Measurements from ENCODE around the gene AP5S1. TPM values are rescaled to one million over a fixed set of nuclear protein-coding genes. Genes with fewer than 3 reads are reported as not detected.
"Not testable (repeated sequence)": the region's sequence is repeated elsewhere in the genome, so short reads cannot be mapped to it uniquely, and the experiment has no call there.

Gene AP5S1
- total RNA-seq, 1 donor from 2014 or later = 11.1 TPM

DNA sequence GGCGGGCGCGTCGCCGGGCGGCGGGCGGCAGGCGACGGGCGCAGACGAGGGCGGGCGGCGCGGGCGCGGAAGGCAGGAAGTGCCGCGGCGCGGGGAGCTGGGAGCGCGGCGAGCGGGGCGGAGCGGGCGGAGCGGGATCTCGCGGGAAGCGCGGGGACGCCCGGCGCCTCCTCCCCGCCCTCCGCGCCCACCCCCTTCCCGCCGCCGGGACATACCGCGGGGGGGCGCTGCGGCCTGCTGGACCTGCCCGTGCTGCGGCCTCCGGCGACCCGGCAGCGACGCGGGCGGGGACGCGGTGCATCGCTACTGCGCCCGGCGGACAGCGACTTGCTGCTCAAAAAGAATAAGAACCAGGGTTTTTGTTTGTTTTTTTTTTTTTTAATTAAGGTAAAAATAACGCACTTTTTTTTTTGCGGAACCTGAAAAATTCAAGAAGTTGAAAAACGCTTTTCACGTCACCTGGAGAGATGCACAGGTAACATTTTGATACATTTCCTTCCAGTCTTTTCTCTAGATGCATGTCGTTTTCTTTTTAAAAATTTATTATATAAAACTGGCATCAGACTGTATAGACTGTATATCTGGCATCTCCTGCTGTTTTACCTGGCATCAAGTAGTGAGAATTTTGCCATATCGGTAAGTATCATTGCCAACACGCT is 33.6 kb upstream of the AP5S1 start, which contains the start of gene CENPB:
TSS of gene CENPB (minus strand) at position 76 of the 659 bp plus-strand sequence. CDS start 257 bp downstream, outside the sequence.
- H3K9me3 Mint-ChIP-seq = no peaks in the 10 kb centered on the region
- peak within 1 kb of the TSS; percentile 76 for H3K27ac Mint-ChIP-seq
- peaks cover 3% of the 10 kb centered on the region for H3K27me3 Mint-ChIP-seq
- TF ChIP-seq, protein P1, sequence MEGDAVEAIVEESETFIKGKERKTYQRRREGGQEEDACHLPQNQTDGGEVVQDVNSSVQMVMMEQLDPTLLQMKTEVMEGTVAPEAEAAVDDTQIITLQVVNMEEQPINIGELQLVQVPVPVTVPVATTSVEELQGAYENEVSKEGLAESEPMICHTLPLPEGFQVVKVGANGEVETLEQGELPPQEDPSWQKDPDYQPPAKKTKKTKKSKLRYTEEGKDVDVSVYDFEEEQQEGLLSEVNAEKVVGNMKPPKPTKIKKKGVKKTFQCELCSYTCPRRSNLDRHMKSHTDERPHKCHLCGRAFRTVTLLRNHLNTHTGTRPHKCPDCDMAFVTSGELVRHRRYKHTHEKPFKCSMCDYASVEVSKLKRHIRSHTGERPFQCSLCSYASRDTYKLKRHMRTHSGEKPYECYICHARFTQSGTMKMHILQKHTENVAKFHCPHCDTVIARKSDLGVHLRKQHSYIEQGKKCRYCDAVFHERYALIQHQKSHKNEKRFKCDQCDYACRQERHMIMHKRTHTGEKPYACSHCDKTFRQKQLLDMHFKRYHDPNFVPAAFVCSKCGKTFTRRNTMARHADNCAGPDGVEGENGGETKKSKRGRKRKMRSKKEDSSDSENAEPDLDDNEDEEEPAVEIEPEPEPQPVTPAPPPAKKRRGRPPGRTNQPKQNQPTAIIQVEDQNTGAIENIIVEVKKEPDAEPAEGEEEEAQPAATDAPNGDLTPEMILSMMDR (conservative IDR thresholded peaks at IDR 0.05) = peak; percentile 91
- H3K4me1 Mint-ChIP-seq (ENCODE audit: unreplicated experiment) = peaks cover 25% of the 10 kb centered on the region
- DNase-seq (ENCODE audit: extremely low spot score, unreplicated experiment) = peak; percentile 97
- H3K36me3 Mint-ChIP-seq = no peaks in the 10 kb centered on the region
- H3K4me3 Mint-ChIP-seq = peak within 1 kb of the TSS; percentile 91

DNA sequence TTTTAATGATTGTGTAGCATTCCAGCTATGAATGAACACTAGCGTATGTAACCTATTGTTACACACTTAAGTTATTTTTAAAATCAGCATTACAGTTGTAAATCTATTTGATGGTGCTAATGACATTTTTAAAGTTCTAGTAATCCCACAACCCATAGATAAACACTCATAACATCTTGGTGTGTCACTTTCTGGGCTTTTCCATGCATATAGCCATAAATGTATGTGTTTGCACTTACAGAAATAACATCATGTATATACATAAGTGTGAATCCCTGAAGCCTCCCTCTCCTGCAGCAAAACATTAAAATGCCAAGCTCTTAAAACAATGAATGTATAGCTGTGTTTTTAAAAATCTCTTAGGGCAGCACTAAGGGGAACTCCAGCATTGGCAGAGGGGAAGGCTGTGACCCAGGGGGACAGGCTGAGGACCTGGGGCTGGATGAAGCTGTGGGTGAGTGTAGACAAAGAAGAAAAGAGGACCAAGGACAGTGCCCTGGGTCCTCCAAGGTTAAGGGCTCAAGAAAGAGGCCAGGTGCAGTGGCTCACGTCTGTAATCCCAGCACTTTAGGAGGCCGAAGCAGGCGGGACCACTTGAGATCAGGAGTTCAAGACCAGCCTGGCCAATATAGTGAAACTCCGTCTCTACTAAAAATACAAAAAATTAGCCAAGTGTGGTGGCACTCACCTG is 32.9 kb upstream of the AP5S1 start:
- Mint-ChIP-seq H3K36me3 (no peaks in the 10 kb centered on the region), H3K4me1 (ENCODE audit: unreplicated experiment) (peaks cover 22% of the 10 kb centered on the region), H3K9me3 (no peaks in the 10 kb centered on the region), H3K27me3 (peaks cover 3% of the 10 kb centered on the region), H3K27ac (no peak overlapping the region), H3K4me3 (peak overlapping the region; percentile 82)
- DNase-seq (ENCODE audit: extremely low spot score, unreplicated experiment) = no peak
- TF ChIP-seq, protein P1 (conservative IDR thresholded peaks at IDR 0.05) = no peak

GRCh38 chr20:3788685-3789155 is 31.6 kb upstream of the AP5S1 start:
- Mint-ChIP-seq H3K36me3 (no peaks in the 10 kb centered on the region), H3K27me3 (peaks cover 3% of the 10 kb centered on the region), H3K4me1 (ENCODE audit: unreplicated experiment) (peaks cover 12% of the 10 kb centered on the region), H3K9me3 (no peaks in the 10 kb centered on the region), H3K4me3 (peak overlapping the region; percentile 68), H3K27ac (peak overlapping the region; percentile 73)
- TF ChIP-seq, protein P1 (conservative IDR thresholded peaks at IDR 0.05) = no peak
- no peak for DNase-seq (ENCODE audit: extremely low spot score, unreplicated experiment)

DNA sequence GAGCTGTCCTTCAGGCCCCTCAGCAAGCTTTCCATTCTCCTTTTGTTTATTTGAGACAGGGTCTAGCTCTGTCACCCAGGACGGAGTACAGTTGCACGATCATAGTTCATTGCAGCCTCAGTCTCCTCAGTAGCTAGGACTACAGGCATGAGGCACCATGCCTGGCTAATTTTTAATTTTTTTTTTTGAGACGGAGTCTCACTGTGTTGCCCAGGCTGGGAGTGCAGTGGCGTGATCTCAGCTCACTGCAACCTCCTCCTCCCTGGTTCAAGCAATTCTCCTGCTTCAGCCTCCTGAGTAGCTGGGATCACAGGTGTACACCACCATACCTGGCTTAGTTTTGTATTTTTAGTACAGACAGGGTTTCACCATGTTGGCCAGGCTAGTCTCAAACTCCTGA is 31.1 kb upstream of the AP5S1 start:
- not testable (repeated sequence) for H3K27ac Mint-ChIP-seq; DNase-seq (ENCODE audit: extremely low spot score, unreplicated experiment); H3K9me3 Mint-ChIP-seq; H3K36me3 Mint-ChIP-seq; H3K27me3 Mint-ChIP-seq
- Mint-ChIP-seq H3K4me3 (peak overlapping the region; percentile 68), H3K4me1 (ENCODE audit: unreplicated experiment) (peaks cover 12% of the 10 kb centered on the region)

DNA sequence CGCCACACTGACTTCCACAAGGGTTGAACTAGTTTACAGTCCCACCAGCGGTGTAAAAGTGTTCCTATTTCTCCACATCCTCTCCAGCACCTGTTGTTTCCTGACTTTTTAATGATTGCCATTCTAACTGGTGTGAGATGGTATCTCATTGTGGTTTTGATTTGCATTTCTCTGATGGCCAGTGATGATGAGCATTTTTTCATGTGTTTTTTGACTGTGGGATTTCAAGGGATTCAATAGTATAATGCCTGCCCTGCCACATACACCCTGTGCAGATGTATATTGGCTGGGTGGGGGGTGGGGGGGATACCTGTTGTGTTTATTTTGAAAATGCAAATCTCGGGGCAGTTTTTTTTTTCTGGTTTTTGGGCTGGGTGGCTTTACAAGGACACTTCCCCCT is 26.2 kb upstream of the AP5S1 start:
- H3K27ac Mint-ChIP-seq; DNase-seq (ENCODE audit: extremely low spot score, unreplicated experiment); H3K36me3 Mint-ChIP-seq; H3K9me3 Mint-ChIP-seq; H3K4me3 Mint-ChIP-seq; H3K27me3 Mint-ChIP-seq: not testable (repeated sequence)
- peaks cover 22% of the 10 kb centered on the region for H3K4me1 Mint-ChIP-seq (ENCODE audit: unreplicated experiment)

GRCh38 chr20:3794701-3795420 is 25.5 kb upstream of the AP5S1 start:
- Mint-ChIP-seq H3K4me1 (ENCODE audit: unreplicated experiment) (peaks cover 27% of the 10 kb centered on the region), H3K36me3 (no peaks in the 10 kb centered on the region)
- TF ChIP-seq, protein P1 (conservative IDR thresholded peaks at IDR 0.05) = no peak

More at GRCh38 chr20:3794701-3795420, 25.5 kb upstream of the AP5S1 start:
- H3K27me3 Mint-ChIP-seq = no peaks in the 10 kb centered on the region
- H3K27ac Mint-ChIP-seq = no peak overlapping the region
- H3K4me3 Mint-ChIP-seq = peak overlapping the region; percentile 89
- no peak for DNase-seq (ENCODE audit: extremely low spot score, unreplicated experiment)
- H3K9me3 Mint-ChIP-seq = no peaks in the 10 kb centered on the region

All from type B pancreatic cell (in vitro differentiated cells).